ENCODE results near the gene C11orf65.
A peak's percentile ranks its signal among the peaks of the same experiment; 100 is the strongest.

Gene C11orf65

GRCh38 chr11:108498046-108498815 is 30.9 kb upstream of the C11orf65 start, which contains the start of gene POGLUT3 (continued):
- TF ChIP-seq ZNF830 (tag by site-specific recombination; IDR thresholded peaks at IDR 0.05; ENCODE audit: low read depth) (no peak), ZNF10 (tag by site-specific recombination; IDR thresholded peaks at IDR 0.05) (no peak), ZBTB48 (tag by site-specific recombination; IDR thresholded peaks at IDR 0.05) (peak; percentile 67; the same call in 1 of the 2 replicates), HOXA7 (CRISPR knock-in tag; IDR thresholded peaks at IDR 0.05; ENCODE audit: borderline replicate concordance) (no peak), ZBTB44 (tag by site-specific recombination; IDR thresholded peaks at IDR 0.05) (peak; percentile 32; the same call in 1 of the 2 replicates), ZNF133 (tag by site-specific recombination; IDR thresholded peaks at IDR 0.05) (no peak), ZNF394 (tag by site-specific recombination; IDR thresholded peaks at IDR 0.05; ENCODE audit: borderline replicate concordance) (peak; percentile 35; the same call in 1 of the 2 replicates), ZNF76 (tag by site-specific recombination; IDR thresholded peaks at IDR 0.05; ENCODE audit: borderline replicate concordance, low read depth) (0 out of 2 replicates have a peak, but pooled peaks have one; percentile 54), ZBTB26 (tag by site-specific recombination; optimal IDR thresholded peaks at IDR 0.05) (peak; percentile 75), ZNF692 (tag by site-specific recombination; IDR thresholded peaks at IDR 0.05) (peak; percentile 99), SP2 (tag by site-specific recombination; IDR thresholded peaks at IDR 0.05) (peak; percentile 78), GLIS1 (tag by site-specific recombination; IDR thresholded peaks at IDR 0.05) (peak; percentile 21; the same call in 1 of the 2 replicates), BCL11B (tag by site-specific recombination; IDR thresholded peaks at IDR 0.05; ENCODE audit: low read depth) (no peak), ZNF157 (tag by site-specific recombination; IDR thresholded peaks at IDR 0.05) (no peak), ZSCAN5A (tag by site-specific recombination; IDR thresholded peaks at IDR 0.05) (no peak), ZNF19 (tag by site-specific recombination; IDR thresholded peaks at IDR 0.05; ENCODE audit: low read depth) (no peak), GLIS2 (tag by site-specific recombination; IDR thresholded peaks at IDR 0.05) (peak; percentile 81), ZFP37 (tag by site-specific recombination; IDR thresholded peaks at IDR 0.05) (no peak; the same call in 1 of the 2 replicates), ZNF707 (tag by site-specific recombination; IDR thresholded peaks at IDR 0.05) (no peak), PBX3 (CRISPR knock-in tag; IDR thresholded peaks at IDR 0.05) (peak; percentile 83; the same call in 1 of the 2 replicates), ZNF449 (tag by site-specific recombination; IDR thresholded peaks at IDR 0.05) (no peak), ZNF280D (tag by site-specific recombination; IDR thresholded peaks at IDR 0.05) (0 out of 2 replicates have a peak, but pooled peaks have one; percentile 61), ZNF560 (tag by site-specific recombination; IDR thresholded peaks at IDR 0.05; ENCODE audit: borderline replicate concordance) (no peak), ZNF398 (tag by site-specific recombination; IDR thresholded peaks at IDR 0.05) (peak; percentile 52)

Data from HEK293 (cell line).